HepG2 (cell line): ENCODE measurements around the gene NUBPL. TPM values are rescaled to one million over a fixed set of nuclear protein-coding genes. Genes with fewer than 3 reads are reported as not detected.

Experiments
- AHDC1 ChIP-seq: sonication (generic); formaldehyde crosslinking; IDR thresholded peaks from 2 replicates; pipeline ENCODE4 v1.5.1; 2020; ENCODE audit warnings: mild to moderate bottlenecking, missing genetic modification reagents, borderline replicate concordance
- BHLHE40 ChIP-seq: IDR thresholded peaks from 2 replicates; pipeline ENCODE4 v1.6.1; 2011; ENCODE audit warnings: low read length, improper control_type of control experiment
- CERS6 ChIP-seq: sonication (generic); formaldehyde crosslinking; IDR thresholded peaks from 2 replicates; pipeline ENCODE4 v1.5.0; 2020; ENCODE audit warnings: missing genetic modification reagents
- FIP1L1 ChIP-seq: fragments of 200-400 bp; formaldehyde crosslinking; IDR thresholded peaks from 2 replicates; pipeline ENCODE4 v1.6.1; 2018; ENCODE audit warnings: low read depth, mild to moderate bottlenecking, low read length, moderate library complexity, borderline replicate concordance; ENCODE audit not compliant: insufficient read depth
- FOXK2 ChIP-seq: fragments of 450-650 bp; IDR thresholded peaks from 2 replicates; pipeline ENCODE4 v1.6.1; 2016
- HBP1 ChIP-seq: IDR thresholded peaks from 2 replicates; pipeline ENCODE4 v1.6.1; 2016; ENCODE audit warnings: low read depth, control low read depth
- HMGA1 ChIP-seq: sonication (generic); formaldehyde crosslinking; conservative IDR thresholded peaks from 2 replicates; pipeline ENCODE4 v1.4.0; 2020; ENCODE audit warnings: missing genetic modification reagents
- IRF9 ChIP-seq: sonication (generic); formaldehyde crosslinking; IDR thresholded peaks from 2 replicates; pipeline ENCODE4 v1.8.0; 2022; ENCODE audit warnings: missing genetic modification reagents, mild to moderate bottlenecking, borderline replicate concordance
- KLF6 ChIP-seq: IDR thresholded peaks from 2 replicates; pipeline ENCODE4 v1.8.0; 2016; ENCODE audit warnings: missing biosample characterization, missing genetic modification reagents
- NBN ChIP-seq: fragments of 450-650 bp; conservative IDR thresholded peaks from 2 replicates; pipeline ENCODE4 v1.6.1; 2017
- NFKBIZ ChIP-seq: IDR thresholded peaks from 2 replicates; pipeline ENCODE4 v1.6.1; 2018; ENCODE audit warnings: missing genetic modification reagents, missing compliant biosample characterization
- PAX8 ChIP-seq: sonication (generic); formaldehyde crosslinking; IDR thresholded peaks from 2 replicates; pipeline ENCODE4 v1.8.0; 2022; ENCODE audit warnings: mild to moderate bottlenecking, missing genetic modification reagents, borderline replicate concordance
- PPARG ChIP-seq: conservative IDR thresholded peaks from 2 replicates; pipeline ENCODE4 v1.6.1; 2016; ENCODE audit warnings: missing biosample characterization, missing genetic modification reagents
- RORA ChIP-seq: sonication (generic); formaldehyde crosslinking; IDR thresholded peaks from 2 replicates; pipeline ENCODE4 v1.5.0; 2020; ENCODE audit warnings: mild to moderate bottlenecking, missing genetic modification reagents, moderate library complexity
- SIX4 ChIP-seq: sonication (generic); formaldehyde crosslinking; IDR thresholded peaks from 2 replicates; pipeline ENCODE4 v1.4.0; 2020; ENCODE audit warnings: missing genetic modification reagents
- TCF7L2 ChIP-seq: IDR thresholded peaks from 2 replicates; pipeline ENCODE4 v1.6.1; 2011; ENCODE audit warnings: mild to moderate bottlenecking, low read depth, low read length, moderate library complexity
- TP53 ChIP-seq: sonication (generic); formaldehyde crosslinking; conservative IDR thresholded peaks from 2 replicates; pipeline ENCODE4 v1.4.0; 2020; ENCODE audit warnings: missing genetic modification reagents
- ZFP62 ChIP-seq: sonication (generic); formaldehyde crosslinking; IDR thresholded peaks from 2 replicates; pipeline ENCODE4 v1.4.0; 2020; ENCODE audit warnings: missing genetic modification reagents
- ZNF616 ChIP-seq: sonication (generic); formaldehyde crosslinking; IDR thresholded peaks from 2 replicates; pipeline ENCODE4 v1.5.0; 2020; ENCODE audit warnings: low read depth, mild to moderate bottlenecking, missing genetic modification reagents
- ZNF652 ChIP-seq: IDR thresholded peaks from 2 replicates; pipeline ENCODE4 v1.6.1; 2016; ENCODE audit warnings: low read depth, borderline replicate concordance
- ZNF768 ChIP-seq: sonication (generic); formaldehyde crosslinking; IDR thresholded peaks from 2 replicates; pipeline ENCODE4 v1.4.0; 2020; ENCODE audit warnings: missing genetic modification reagents
- polyA plus RNA-seq, 8 experiments: library from polyadenylated mRNA; depleted of rRNA in 3 of 8; stranded (reverse) in 7 of 8; unstranded in 1 of 8; fragments of >200 nt; fragmentation: Illumina TruSeq in 4 of 8; extraction: Trizol in 4 of 8; gene quantifications; 2 replicates each; pipeline versions ENCODE4 v1.2.1 to v1.2.3, GENCODE V29; 2011 to 2016; ENCODE audit warnings: low read depth in 4 of 8, missing spikeins in 1 of 8, mixed read lengths in 1 of 8; ENCODE audit not compliant: insufficient read depth in 1 of 8
- total RNA-seq, 5 experiments: library from RNA; depleted of rRNA; stranded (reverse); fragments of >200 nt; fragmentation: Illumina TruSeq; extraction: Trizol; gene quantifications; 2 replicates each; pipeline ENCODE4 v1.2.3, GENCODE V29; 2016; ENCODE audit warnings: low read depth in 1 of 5

The NUBPL gene
- total and polyA plus RNA-seq, 2 of the 13 experiments (the other 11 are each of a cell fraction or from before 2014, with no cell fraction given): 21.3 to 44.1 TPM

- peak; percentile 28; the same call in 1 of the 2 replicates for TF ChIP-seq AHDC1 (CRISPR knock-in tag)
- no peak for TF ChIP-seq HMGA1 (CRISPR knock-in tag)
- TF ChIP-seq BHLHE40: peak; percentile 59; the same call in 1 of the 2 replicates
- no peak for TF ChIP-seq NBN
- TF ChIP-seq PPARG (CRISPR knock-in tag): no peak; the same call in 1 of the 2 replicates
- no peak; the same call in 1 of the 2 replicates for TF ChIP-seq ZNF652
- TF ChIP-seq FOXK2: peak; percentile 49; the same call in 1 of the 2 replicates
- peak; percentile 85; the same call in 1 of the 2 replicates for TF ChIP-seq SIX4
- peak; percentile 95 for TF ChIP-seq NFKBIZ (CRISPR knock-in tag)
- TF ChIP-seq TCF7L2: no peak
- TF ChIP-seq CERS6: no peak; the same call in 1 of the 2 replicates
- TF ChIP-seq ZNF616 (CRISPR knock-in tag): 0 out of 2 replicates have a peak, but pooled peaks have one; percentile 85
- no peak; the same call in 1 of the 2 replicates for TF ChIP-seq ZFP62
- peak; percentile 99 for TF ChIP-seq IRF9 (CRISPR knock-in tag)
- peak; percentile 84 for TF ChIP-seq KLF6 (CRISPR knock-in tag)
- no peak; the same call in 1 of the 2 replicates for TF ChIP-seq RORA
- peak; percentile 98 for TF ChIP-seq HBP1
- TF ChIP-seq PAX8 (CRISPR knock-in tag): peak; percentile 82; the same call in 1 of the 2 replicates
- TF ChIP-seq ZNF768: peak; percentile 91
- TF ChIP-seq TP53 (CRISPR knock-in tag): peak; percentile 62; the same call in 1 of the 2 replicates
- TF ChIP-seq FIP1L1: peak; percentile 93; the same call in 1 of the 2 replicates
Measured at GRCh38 chr14:31561155-31561846, at the start of gene NUBPL (continued).
